Neural crest cell (in vitro differentiated cells): Measurements from ENCODE around the gene HMGB2. TPM values are rescaled to one million over a fixed set of nuclear protein-coding genes. Genes with fewer than 3 reads are reported as not detected.

ENCODE experiments used
- DNase-seq: peaks from one replicate; pipeline ENCODE4 v3.0.0; 2021; ENCODE audit warnings: low read depth, mixed read lengths, low spot score
- H3K27ac Mint-ChIP-seq: one replicate; pipeline ENCODE4 v1.8.0; 2021; ENCODE audit warnings: mild to moderate bottlenecking, mixed read lengths; ENCODE audit not compliant: unreplicated experiment
- H3K27me3 Mint-ChIP-seq: 2 replicates; pipeline ENCODE4 v1.8.0; 2021; ENCODE audit warnings: low read depth, mild to moderate bottlenecking, mixed read lengths
- H3K36me3 Mint-ChIP-seq: 2 replicates; pipeline ENCODE4 v1.8.0; 2021; ENCODE audit warnings: low read depth, mild to moderate bottlenecking, mixed read lengths
- H3K4me1 Mint-ChIP-seq: 2 replicates; pipeline ENCODE4 v1.8.0; 2021; ENCODE audit warnings: mixed read lengths
- H3K4me3 Mint-ChIP-seq: one replicate; pipeline ENCODE4 v1.8.0; 2021; ENCODE audit warnings: mild to moderate bottlenecking, mixed read lengths
- H3K9me3 Mint-ChIP-seq: 2 replicates; pipeline ENCODE4 v1.8.0; 2021; ENCODE audit warnings: mixed read lengths
- total RNA-seq: library from RNA; stranded (reverse); gene quantifications from 2 replicates; pipeline ENCODE4 v1.2.1, GENCODE V29; 2021
- TF ChIP-seq, protein P1 (sequence below): fragments of 200-600 bp; sonication (generic); conservative IDR thresholded peaks from 2 replicates; pipeline ENCODE4 v1.5.0; 2021; ENCODE audit warnings: antibody characterized with exemption, mild to moderate bottlenecking

The HMGB2 gene
- total RNA-seq, 1 donor from 2014 or later: 274 TPM

DNA sequence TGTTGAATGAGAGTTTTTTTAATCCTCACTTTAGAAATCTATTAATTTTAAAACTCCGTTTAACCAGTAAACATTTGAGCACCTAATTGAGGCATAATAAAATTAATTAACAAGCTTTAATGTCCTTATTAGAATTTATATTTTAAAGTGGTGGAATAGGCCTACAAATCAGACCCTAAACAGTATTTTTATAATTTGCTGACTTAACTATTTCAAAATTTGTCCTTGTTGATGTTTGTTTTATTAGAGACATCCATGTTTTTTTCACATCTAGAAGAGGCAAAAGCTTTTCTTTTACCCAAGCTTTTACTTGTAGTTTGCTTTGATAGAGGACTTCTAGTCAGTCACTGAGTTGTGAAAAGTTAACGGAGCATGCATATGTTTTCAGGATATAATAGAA is 40.4 kb upstream of the HMGB2 start:
- no peak for DNase-seq
- H3K9me3 Mint-ChIP-seq: no peaks in the 10 kb centered on the region
- TF ChIP-seq, protein P1, sequence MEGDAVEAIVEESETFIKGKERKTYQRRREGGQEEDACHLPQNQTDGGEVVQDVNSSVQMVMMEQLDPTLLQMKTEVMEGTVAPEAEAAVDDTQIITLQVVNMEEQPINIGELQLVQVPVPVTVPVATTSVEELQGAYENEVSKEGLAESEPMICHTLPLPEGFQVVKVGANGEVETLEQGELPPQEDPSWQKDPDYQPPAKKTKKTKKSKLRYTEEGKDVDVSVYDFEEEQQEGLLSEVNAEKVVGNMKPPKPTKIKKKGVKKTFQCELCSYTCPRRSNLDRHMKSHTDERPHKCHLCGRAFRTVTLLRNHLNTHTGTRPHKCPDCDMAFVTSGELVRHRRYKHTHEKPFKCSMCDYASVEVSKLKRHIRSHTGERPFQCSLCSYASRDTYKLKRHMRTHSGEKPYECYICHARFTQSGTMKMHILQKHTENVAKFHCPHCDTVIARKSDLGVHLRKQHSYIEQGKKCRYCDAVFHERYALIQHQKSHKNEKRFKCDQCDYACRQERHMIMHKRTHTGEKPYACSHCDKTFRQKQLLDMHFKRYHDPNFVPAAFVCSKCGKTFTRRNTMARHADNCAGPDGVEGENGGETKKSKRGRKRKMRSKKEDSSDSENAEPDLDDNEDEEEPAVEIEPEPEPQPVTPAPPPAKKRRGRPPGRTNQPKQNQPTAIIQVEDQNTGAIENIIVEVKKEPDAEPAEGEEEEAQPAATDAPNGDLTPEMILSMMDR: no peak
- no peak overlapping the region for H3K4me3 Mint-ChIP-seq
- peaks cover 6% of the 10 kb centered on the region for H3K36me3 Mint-ChIP-seq
- H3K27me3 Mint-ChIP-seq: no peaks in the 10 kb centered on the region
- peaks cover 26% of the 10 kb centered on the region for H3K4me1 Mint-ChIP-seq
- H3K27ac Mint-ChIP-seq: no peak overlapping the region

DNA sequence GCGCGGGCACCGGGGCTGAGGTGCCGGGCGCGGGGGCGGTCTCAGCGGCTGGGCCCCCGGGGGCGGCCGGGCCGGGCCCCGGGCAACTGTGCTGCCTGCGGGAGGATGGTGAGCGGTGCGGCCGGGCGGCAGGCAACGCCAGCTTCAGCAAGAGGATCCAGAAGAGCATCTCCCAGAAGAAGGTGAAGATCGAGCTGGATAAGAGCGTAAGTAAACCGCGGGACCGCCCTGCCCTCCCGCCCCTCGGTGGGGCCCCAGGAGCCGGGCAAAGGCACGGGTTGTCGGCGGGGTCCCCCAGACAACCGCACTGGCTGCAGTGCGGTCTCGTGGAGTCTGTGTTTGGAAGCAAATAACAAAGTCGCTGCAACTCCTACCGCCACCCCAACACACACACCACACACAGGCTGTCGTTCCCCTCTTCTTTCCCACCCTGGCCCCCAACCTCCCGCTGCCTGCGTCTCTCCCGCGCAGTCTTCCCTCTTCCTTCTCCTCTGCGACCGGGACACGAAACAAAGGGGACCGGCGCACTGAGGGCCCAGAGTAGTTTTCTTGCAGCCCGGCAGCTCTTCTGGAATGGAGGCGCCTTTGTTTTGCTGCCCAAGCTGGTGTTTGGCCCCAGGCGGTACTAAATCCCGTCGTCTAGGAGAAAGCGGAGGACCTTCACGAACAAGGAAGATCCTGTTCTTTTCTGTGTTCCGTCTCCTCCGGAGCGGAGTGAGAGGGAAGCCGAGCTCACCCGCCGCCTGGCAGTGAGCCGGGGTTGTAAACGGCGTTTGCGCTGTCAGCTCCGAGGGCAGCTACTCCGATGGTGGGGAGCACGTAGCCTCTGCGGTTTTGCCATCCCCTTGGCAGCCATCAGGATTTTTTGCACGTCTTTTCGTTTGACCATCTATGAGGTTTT is 37.4 kb upstream of the HMGB2 start:
- TF ChIP-seq, protein P1: no peak
- Mint-ChIP-seq H3K9me3 (no peaks in the 10 kb centered on the region), H3K27me3 (no peaks in the 10 kb centered on the region), H3K4me3 (peak overlapping the region; percentile 100), H3K27ac (peak overlapping the region; percentile 100), H3K36me3 (peaks cover 4% of the 10 kb centered on the region), H3K4me1 (peaks cover 38% of the 10 kb centered on the region)
- peak; percentile 61 for DNase-seq

DNA sequence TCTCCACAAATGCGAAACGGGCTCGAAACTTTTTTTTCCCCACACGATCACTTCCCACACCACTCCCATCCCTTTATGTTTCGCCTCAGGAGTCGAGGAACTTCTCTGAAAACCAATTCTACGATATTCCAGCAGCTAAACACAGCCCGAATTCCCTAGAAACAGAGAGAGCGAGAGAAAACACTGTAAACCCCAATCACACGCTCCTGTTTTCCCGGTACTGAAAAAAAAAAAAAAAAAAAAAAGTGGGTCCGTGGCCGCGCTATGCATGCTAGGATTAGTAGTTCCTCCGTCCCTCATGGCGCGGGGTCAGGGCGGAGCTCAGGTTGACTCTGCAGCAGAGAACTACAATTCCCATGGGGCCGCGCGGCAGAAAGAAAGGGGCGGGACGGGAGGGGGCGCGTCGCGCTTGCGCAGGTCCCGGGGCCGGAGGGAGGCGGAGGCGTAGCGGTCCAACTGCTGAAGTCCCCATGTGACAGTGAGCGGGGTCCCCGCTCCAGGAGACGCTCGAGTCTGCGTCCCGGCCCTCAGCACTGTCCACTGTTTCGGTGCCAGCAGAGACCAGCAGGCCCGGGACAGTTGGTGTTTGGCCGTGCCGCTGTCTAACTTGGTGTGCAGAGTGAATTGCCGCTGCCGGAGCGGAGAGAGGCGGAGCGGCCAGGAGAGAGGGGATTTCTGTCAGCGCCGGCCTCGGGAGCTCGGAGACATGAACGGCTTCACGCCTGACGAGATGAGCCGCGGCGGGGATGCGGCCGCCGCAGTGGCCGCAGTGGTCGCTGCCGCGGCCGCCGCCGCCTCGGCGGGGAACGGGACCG is 36.5 kb upstream of the HMGB2 start, which contains the start of gene SAP30:
TSS of gene SAP30 (plus strand) at position 478 of the 815 bp plus-strand sequence. CDS start at position 707, 229 bp downstream.
- peaks cover 38% of the 10 kb centered on the region for H3K4me1 Mint-ChIP-seq
- peak within 1 kb of the TSS; percentile 100 for H3K4me3 Mint-ChIP-seq
- TF ChIP-seq, protein P1: no peak
- H3K36me3 Mint-ChIP-seq: peaks cover under 1% of the 10 kb centered on the region
- peak within 1 kb of the TSS; percentile 100 for H3K27ac Mint-ChIP-seq
- H3K9me3 Mint-ChIP-seq: no peaks in the 10 kb centered on the region
- peak; percentile 92 for DNase-seq
- no peaks in the 10 kb centered on the region for H3K27me3 Mint-ChIP-seq

DNA sequence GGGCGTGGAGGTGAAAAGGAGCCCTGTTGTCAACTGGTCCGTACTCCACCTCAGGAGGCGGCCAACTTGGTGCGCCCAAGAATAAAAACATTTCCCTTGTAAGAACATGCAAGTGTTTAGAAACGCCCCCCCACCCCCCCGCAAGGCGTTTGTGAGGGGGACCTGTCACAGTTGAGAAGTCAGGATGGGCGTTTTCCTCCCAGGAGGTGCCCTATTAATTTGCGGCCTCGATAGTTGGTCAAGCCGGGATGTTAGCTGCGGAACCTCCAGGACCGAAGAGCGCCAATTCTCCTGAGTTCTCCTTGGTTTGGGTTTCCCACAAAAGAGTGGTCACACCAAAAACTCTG is 35.9 kb upstream of the HMGB2 start:
- Mint-ChIP-seq H3K27ac (peak overlapping the region; percentile 97), H3K4me3 (peak overlapping the region; percentile 100), H3K36me3 (no peaks in the 10 kb centered on the region), H3K4me1 (peaks cover 38% of the 10 kb centered on the region), H3K27me3 (no peaks in the 10 kb centered on the region), H3K9me3 (no peaks in the 10 kb centered on the region)
- TF ChIP-seq, protein P1: no peak
- DNase-seq: no peak

DNA sequence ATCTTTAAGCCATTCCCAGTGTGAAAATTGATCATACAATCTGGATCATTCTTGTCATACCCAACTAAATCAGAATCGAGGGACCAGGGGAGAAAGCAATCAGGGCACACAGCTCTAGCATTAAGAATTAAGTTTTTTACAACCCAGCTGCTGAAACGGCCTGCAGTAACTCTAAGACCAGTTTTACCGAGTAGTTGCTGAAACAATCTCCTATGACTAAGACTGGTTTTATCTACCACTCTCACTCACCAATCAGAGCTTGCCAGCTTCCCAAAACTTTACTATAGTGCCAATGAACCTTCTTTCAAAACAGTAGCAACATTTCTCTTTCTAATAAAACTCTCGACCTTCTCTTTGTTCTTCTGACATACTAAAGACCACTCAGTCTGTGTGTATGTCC is 33.8 kb upstream of the HMGB2 start:
- Mint-ChIP-seq H3K27ac (no peak overlapping the region), H3K27me3 (no peaks in the 10 kb centered on the region), H3K4me1 (peaks cover 27% of the 10 kb centered on the region), H3K4me3 (peak overlapping the region; percentile 77), H3K9me3 (no peaks in the 10 kb centered on the region), H3K36me3 (no peaks in the 10 kb centered on the region)
- DNase-seq: no peak
- TF ChIP-seq, protein P1: no peak
